ENCODE measurements around the gene BBX.

Gene BBX

GRCh38 chr3:107579371-107579770, 56.6 kb downstream of the BBX start:
- no peak for TF ChIP-seq CTCF (conservative IDR thresholded peaks at IDR 0.05; ENCODE audit: low read depth, low read length)

GRCh38 chr3:107581230-107581629, 58.5 kb downstream of the BBX start:
- H3K4me3 ChIP-seq (ENCODE audit: low read length): no peak overlapping the region
- DNase-seq (ENCODE audit: low read depth): no peak
- no peak for TF ChIP-seq CTCF (conservative IDR thresholded peaks at IDR 0.05; ENCODE audit: low read depth, low read length)

More at GRCh38 chr3:107579371-107579770, 56.6 kb downstream of the BBX start:
- no peak for DNase-seq (ENCODE audit: low read depth)
- H3K4me3 ChIP-seq (ENCODE audit: low read length): no peak overlapping the region

- no peak for TF ChIP-seq CTCF (conservative IDR thresholded peaks at IDR 0.05; ENCODE audit: low read depth, low read length)
- no peak overlapping the region for H3K4me3 ChIP-seq (ENCODE audit: low read length)
- no peak for DNase-seq (ENCODE audit: low read depth)
Measured at GRCh38 chr3:107588217-107588616, 65.5 kb downstream of the BBX start.

GRCh38 chr3:107589454-107589853, 66.7 kb downstream of the BBX start:
- no peak overlapping the region for H3K4me3 ChIP-seq (ENCODE audit: low read length)
- DNase-seq (ENCODE audit: low read depth): no peak
- TF ChIP-seq CTCF (conservative IDR thresholded peaks at IDR 0.05; ENCODE audit: low read depth, low read length): no peak

- H3K4me3 ChIP-seq (ENCODE audit: low read length): no peak overlapping the region
- no peak for DNase-seq (ENCODE audit: low read depth)
- no peak for TF ChIP-seq CTCF (conservative IDR thresholded peaks at IDR 0.05; ENCODE audit: low read depth, low read length)
Measured at GRCh38 chr3:107590786-107591185, 68.0 kb downstream of the BBX start.

- TF ChIP-seq CTCF (conservative IDR thresholded peaks at IDR 0.05; ENCODE audit: low read depth, low read length): no peak
- no peak overlapping the region for H3K4me3 ChIP-seq (ENCODE audit: low read length)
- DNase-seq (ENCODE audit: low read depth): no peak
Measured at GRCh38 chr3:107592073-107592472, 69.3 kb downstream of the BBX start.

- DNase-seq (ENCODE audit: low read depth): no peak
- no peak overlapping the region for H3K4me3 ChIP-seq (ENCODE audit: low read length)
- no peak for TF ChIP-seq CTCF (conservative IDR thresholded peaks at IDR 0.05; ENCODE audit: low read depth, low read length)
Measured at GRCh38 chr3:107594870-107595269, 72.1 kb downstream of the BBX start.
